ENCODE data around the gene SLC39A8.

SLC39A8 gene

GRCh38 chr4:102335616-102336015, 9.7 kb downstream of the SLC39A8 start:
- H3F3A ChIP-seq (ENCODE audit: control insufficient read depth, insufficient read depth) = no peaks in the 10 kb centered on the region
- no peaks in the 10 kb centered on the region for H3K27me3 ChIP-seq (ENCODE audit: control insufficient read depth, low read length)
- H3K9me3 ChIP-seq (ENCODE audit: control insufficient read depth, insufficient read depth, low read length) = no peaks in the 10 kb centered on the region
- TF ChIP-seq EZH2phosphoT487 (IDR thresholded peaks at IDR 0.05; ENCODE audit: borderline replicate concordance, low read length) = no peak
- TF ChIP-seq, protein P1, sequence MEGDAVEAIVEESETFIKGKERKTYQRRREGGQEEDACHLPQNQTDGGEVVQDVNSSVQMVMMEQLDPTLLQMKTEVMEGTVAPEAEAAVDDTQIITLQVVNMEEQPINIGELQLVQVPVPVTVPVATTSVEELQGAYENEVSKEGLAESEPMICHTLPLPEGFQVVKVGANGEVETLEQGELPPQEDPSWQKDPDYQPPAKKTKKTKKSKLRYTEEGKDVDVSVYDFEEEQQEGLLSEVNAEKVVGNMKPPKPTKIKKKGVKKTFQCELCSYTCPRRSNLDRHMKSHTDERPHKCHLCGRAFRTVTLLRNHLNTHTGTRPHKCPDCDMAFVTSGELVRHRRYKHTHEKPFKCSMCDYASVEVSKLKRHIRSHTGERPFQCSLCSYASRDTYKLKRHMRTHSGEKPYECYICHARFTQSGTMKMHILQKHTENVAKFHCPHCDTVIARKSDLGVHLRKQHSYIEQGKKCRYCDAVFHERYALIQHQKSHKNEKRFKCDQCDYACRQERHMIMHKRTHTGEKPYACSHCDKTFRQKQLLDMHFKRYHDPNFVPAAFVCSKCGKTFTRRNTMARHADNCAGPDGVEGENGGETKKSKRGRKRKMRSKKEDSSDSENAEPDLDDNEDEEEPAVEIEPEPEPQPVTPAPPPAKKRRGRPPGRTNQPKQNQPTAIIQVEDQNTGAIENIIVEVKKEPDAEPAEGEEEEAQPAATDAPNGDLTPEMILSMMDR (IDR thresholded peaks at IDR 0.05; ENCODE audit: low read depth, low read length, poor library complexity, severe bottlenecking) = no peak
- no peak overlapping the region for H3K27ac ChIP-seq (ENCODE audit: low read depth, low read length)
- H3K4me2 ChIP-seq (ENCODE audit: low read length) = no peak overlapping the region
- H3K4me1 ChIP-seq (ENCODE audit: control insufficient read depth, low read length) = peaks cover 3% of the 10 kb centered on the region
- peaks cover 90% of the 10 kb centered on the region for H3K79me2 ChIP-seq (ENCODE audit: control insufficient read depth, low read length)
- no peaks in the 10 kb centered on the region for H3K9me2 ChIP-seq (replicated peaks; ENCODE audit: control insufficient read depth, low read length)
- no peak overlapping the region for H3K4me3 ChIP-seq (ENCODE audit: low read length)
- H3K36me3 ChIP-seq (ENCODE audit: control insufficient read depth, low read length) = peaks cover 26% of the 10 kb centered on the region
- H4K20me1 ChIP-seq (ENCODE audit: control insufficient read depth, insufficient read depth, low read depth, low read length) = peaks cover 6% of the 10 kb centered on the region

GRCh38 chr4:102334624-102335023, 10.7 kb downstream of the SLC39A8 start:
- H3K36me3 ChIP-seq (ENCODE audit: control insufficient read depth, low read length) = peaks cover 19% of the 10 kb centered on the region
- no peak for TF ChIP-seq EZH2phosphoT487 (IDR thresholded peaks at IDR 0.05; ENCODE audit: borderline replicate concordance, low read length)
- TF ChIP-seq, protein P1 (IDR thresholded peaks at IDR 0.05; ENCODE audit: low read depth, low read length, poor library complexity, severe bottlenecking) = no peak
- no peaks in the 10 kb centered on the region for H3K9me3 ChIP-seq (ENCODE audit: control insufficient read depth, insufficient read depth, low read length)
- H4K20me1 ChIP-seq (ENCODE audit: control insufficient read depth, insufficient read depth, low read depth, low read length) = peaks cover 3% of the 10 kb centered on the region; the same call in 1 of the 2 replicates
- no peaks in the 10 kb centered on the region for H3F3A ChIP-seq (ENCODE audit: control insufficient read depth, insufficient read depth)
- no peaks in the 10 kb centered on the region for H3K9me2 ChIP-seq (replicated peaks; ENCODE audit: control insufficient read depth, low read length)
- no peak overlapping the region for H3K27ac ChIP-seq (ENCODE audit: low read depth, low read length)
- H3K4me1 ChIP-seq (ENCODE audit: control insufficient read depth, low read length) = no peaks in the 10 kb centered on the region
- H3K27me3 ChIP-seq (ENCODE audit: control insufficient read depth, low read length) = no peaks in the 10 kb centered on the region
- no peak overlapping the region for H3K4me2 ChIP-seq (ENCODE audit: low read length)
- H3K4me3 ChIP-seq (ENCODE audit: low read length) = no peak overlapping the region
- H3K79me2 ChIP-seq (ENCODE audit: control insufficient read depth, low read length) = peaks cover 90% of the 10 kb centered on the region

- Histone ChIP-seq H3F3A (ENCODE audit: control insufficient read depth, insufficient read depth) (no peaks in the 10 kb centered on the region), H3K27me3 (ENCODE audit: control insufficient read depth, low read length) (no peaks in the 10 kb centered on the region), H3K79me2 (ENCODE audit: control insufficient read depth, low read length) (peaks cover 90% of the 10 kb centered on the region), H3K4me1 (ENCODE audit: control insufficient read depth, low read length) (no peaks in the 10 kb centered on the region), H3K4me2 (ENCODE audit: low read length) (no peak overlapping the region), H3K9me2 (replicated peaks; ENCODE audit: control insufficient read depth, low read length) (no peaks in the 10 kb centered on the region), H3K27ac (ENCODE audit: low read depth, low read length) (no peak overlapping the region), H3K9me3 (ENCODE audit: control insufficient read depth, insufficient read depth, low read length) (no peaks in the 10 kb centered on the region), H4K20me1 (ENCODE audit: control insufficient read depth, insufficient read depth, low read depth, low read length) (peaks cover under 1% of the 10 kb centered on the region; the same call in 1 of the 2 replicates), H3K4me3 (ENCODE audit: low read length) (no peak overlapping the region), H3K36me3 (ENCODE audit: control insufficient read depth, low read length) (peaks cover 12% of the 10 kb centered on the region)
- TF ChIP-seq, protein P1 (IDR thresholded peaks at IDR 0.05; ENCODE audit: low read depth, low read length, poor library complexity, severe bottlenecking) = no peak
- no peak for TF ChIP-seq EZH2phosphoT487 (IDR thresholded peaks at IDR 0.05; ENCODE audit: borderline replicate concordance, low read length)
These were observed 11.5 kb downstream of the SLC39A8 start for GRCh38 chr4:102333787-102334186.

All from DOHH2 (cell line).